GM10248 (cell line): ENCODE results near the gene MYO16.

ENCODE experiments used
- CTCF ChIA-PET: fragments of 300-600 bp; sonication (Branson Sonifier 250); formaldehyde crosslinking; extraction: SDS; loops from one replicate; lab custom pipeline; 2021; ENCODE audit warnings: antibody characterized with exemption; lab: Yijun Ruan, JAX
- POLR2A ChIA-PET: fragments of 350-650 bp; sonication (Branson Sonifier 250); formaldehyde crosslinking; extraction: SDS; loops from one replicate; lab custom pipeline; 2020; ENCODE audit warnings: antibody characterized with exemption; lab: Yijun Ruan, JAX
- DNase-seq: peaks from one replicate; pipeline ENCODE4 v3.0.0; 2012; ENCODE audit errors: extremely low spot score
- TF ChIP-seq, protein P1 (sequence below): IDR thresholded peaks from 2 replicates; pipeline ENCODE4 v1.5.1; 2012; ENCODE audit warnings: mild to moderate bottlenecking, low read depth; ENCODE audit errors: extremely low read depth, missing control alignments, control extremely low read depth

MYO16 gene

DNA sequence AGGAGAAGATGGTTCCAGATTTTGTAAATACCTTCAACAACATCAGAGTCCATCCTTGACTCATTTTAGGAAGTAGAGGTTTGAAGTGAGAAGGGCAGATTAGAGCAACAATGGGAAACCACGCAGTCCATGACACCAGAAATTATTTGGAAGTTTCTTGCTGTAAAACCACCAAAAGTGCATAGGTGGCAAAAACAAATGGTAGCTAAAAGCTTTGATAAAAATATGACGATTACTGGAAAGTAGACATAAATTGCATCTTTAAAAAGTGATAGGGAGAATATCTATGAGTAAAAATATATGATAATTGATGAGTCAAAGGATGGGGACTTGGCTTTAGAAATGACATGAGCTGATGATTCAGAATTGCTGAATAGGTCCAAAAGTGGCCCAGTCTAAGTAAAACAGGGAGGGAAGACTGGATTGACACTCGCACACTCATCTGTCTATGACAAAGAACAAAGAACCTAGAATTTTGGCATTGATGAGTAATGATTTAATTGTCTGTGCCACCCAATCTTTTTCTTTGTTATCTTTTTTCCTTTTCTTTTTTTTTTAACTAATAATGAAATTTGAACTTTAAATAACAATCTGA is 472.2 kb downstream of the MYO16 start:
- ChIA-PET POLR2A (no interaction called here), CTCF (interaction anchor here (0.7 to 1.6 kb wide), 2 partner anchors 16 to 49 kb away, joined by 3 read pairs; no protein-coding TSS in a partner anchor)

DNA sequence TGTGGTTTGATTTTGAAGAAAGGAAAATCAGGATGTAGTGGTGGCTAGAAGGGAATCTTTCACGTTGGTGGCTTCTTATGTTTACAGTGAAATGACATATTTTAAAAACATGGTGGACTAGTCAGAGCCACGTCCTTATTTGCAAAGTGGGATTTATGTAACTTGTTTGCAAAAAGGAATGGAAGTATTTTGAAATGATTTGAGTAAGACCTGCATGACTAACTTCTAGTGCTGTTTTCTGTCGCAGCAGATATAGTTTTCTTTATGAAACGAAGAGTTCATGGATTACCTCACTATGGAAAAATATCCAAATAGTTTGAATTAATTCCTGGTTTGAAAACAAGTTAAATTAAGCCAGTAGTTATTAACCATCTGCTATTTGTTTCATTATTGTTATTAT is 476.5 kb downstream of the MYO16 start:
- TF ChIP-seq, protein P1, sequence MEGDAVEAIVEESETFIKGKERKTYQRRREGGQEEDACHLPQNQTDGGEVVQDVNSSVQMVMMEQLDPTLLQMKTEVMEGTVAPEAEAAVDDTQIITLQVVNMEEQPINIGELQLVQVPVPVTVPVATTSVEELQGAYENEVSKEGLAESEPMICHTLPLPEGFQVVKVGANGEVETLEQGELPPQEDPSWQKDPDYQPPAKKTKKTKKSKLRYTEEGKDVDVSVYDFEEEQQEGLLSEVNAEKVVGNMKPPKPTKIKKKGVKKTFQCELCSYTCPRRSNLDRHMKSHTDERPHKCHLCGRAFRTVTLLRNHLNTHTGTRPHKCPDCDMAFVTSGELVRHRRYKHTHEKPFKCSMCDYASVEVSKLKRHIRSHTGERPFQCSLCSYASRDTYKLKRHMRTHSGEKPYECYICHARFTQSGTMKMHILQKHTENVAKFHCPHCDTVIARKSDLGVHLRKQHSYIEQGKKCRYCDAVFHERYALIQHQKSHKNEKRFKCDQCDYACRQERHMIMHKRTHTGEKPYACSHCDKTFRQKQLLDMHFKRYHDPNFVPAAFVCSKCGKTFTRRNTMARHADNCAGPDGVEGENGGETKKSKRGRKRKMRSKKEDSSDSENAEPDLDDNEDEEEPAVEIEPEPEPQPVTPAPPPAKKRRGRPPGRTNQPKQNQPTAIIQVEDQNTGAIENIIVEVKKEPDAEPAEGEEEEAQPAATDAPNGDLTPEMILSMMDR = no peak
- no peak for DNase-seq
- ChIA-PET CTCF (no interaction called here), POLR2A (no interaction called here)

More for the DNA sequence above, 472.2 kb downstream of the MYO16 start:
- TF ChIP-seq, protein P1 = no peak
- DNase-seq = no peak

DNA sequence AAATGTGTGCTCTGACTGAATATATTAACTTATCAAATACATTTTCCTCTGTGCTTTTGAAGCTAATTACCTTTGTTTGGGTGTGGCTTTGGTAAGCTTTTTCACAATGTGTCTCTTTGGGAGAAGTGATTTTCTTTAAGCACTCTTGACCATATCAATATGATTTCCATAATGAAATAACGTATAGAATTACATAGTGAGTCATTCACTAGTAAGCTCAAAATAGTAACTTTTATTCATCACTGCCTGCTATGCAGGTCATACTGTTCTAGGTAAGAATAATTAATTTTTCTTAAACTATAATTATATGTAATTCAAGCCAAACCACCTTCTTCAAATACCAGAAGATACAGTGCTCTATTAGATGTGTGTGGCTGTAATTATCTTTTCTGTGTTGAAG is 480.7 kb downstream of the MYO16 start:
- ChIA-PET POLR2A (no interaction called here), CTCF (interaction anchor here (0.9 to 1.5 kb wide), 3 partner anchors 12 to 28 kb away, joined by 3 to 5 read pairs (median 3); no protein-coding TSS in a partner anchor)
- TF ChIP-seq, protein P1 = no peak
- no peak for DNase-seq

DNA sequence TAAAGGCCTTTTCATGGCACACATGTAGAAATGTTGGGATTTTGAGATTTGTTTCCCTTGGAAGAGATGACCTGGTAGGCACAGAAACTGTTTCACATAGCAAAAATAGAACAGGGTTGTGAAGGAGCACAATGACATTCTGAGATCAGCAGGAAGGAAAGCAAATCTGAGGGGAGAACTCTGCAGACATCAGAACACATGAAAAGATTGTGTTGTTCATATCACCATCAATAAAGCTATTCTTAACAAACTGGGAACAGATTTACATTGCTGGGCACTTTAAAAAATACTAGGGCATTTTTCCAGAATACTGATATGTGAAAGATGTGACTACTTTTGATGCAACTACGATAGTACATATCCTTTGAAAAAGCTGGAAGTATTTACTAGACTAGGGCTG is 481.7 kb downstream of the MYO16 start:
- DNase-seq = no peak
- TF ChIP-seq, protein P1 = no peak
- ChIA-PET POLR2A (no interaction called here), CTCF (interaction anchor here (1.3 kb wide), 1 partner anchor 21 kb away, joined by 3 read pairs; no protein-coding TSS in a partner anchor)

DNA sequence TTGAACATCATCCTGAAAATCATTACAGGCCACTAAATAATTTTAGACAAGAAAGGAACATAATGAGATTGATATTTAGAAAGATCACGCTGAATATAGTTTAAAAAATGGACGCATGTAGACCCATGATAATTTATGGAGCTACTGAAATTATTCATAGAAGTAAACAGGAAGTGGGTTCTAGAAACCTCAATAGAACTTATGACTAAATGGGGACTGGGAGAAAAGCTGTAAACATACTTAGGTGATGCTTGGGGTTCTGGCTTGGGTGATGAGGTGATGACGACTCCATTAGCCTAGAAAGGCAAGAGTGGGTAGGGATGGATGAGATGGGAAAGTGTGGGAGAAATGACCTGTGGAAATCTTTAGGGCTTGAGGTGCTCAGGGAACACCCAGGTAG is 484.0 kb downstream of the MYO16 start:
- TF ChIP-seq, protein P1 = no peak
- ChIA-PET CTCF (interaction anchor here (1.2 to 2.5 kb wide), 2 partner anchors 10 to 15 kb away, joined by 3 to 6 read pairs; no protein-coding TSS in a partner anchor), POLR2A (no interaction called here)
- no peak for DNase-seq

DNA sequence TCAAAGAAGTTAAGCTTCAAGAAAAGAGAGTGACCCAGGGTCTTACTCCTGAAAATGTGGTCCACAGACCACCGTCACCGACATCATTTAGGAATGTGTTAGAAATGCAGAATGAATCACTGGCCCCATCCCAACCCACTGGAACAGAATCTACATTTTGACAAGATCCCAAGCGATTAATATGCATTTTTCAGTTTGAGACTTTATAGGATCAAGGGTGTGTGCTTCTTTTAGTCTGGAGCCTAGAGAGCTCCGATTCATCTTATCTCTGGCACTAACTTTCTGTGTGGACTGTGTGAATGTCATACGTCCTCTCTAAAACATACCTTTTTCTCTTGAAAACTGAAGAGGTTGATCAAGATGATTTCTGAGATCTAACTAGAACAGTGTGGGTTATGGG is 484.8 kb downstream of the MYO16 start:
- TF ChIP-seq, protein P1 = no peak
- DNase-seq = no peak
- POLR2A ChIA-PET = no interaction called here
- CTCF ChIA-PET = interaction anchor here (1.2 to 2.5 kb wide), 2 partner anchors 11 to 15 kb away, joined by 3 to 6 read pairs; no protein-coding TSS in a partner anchor
